Glomerular visceral epithelial cell (primary cell): ENCODE measurements around the gene HNF4A.

Experiments used
- DNase-seq: peaks from one replicate; pipeline ENCODE4 v3.0.0-alpha.2; 2016; ENCODE audit errors: extremely low spot score

Gene HNF4A

DNA sequence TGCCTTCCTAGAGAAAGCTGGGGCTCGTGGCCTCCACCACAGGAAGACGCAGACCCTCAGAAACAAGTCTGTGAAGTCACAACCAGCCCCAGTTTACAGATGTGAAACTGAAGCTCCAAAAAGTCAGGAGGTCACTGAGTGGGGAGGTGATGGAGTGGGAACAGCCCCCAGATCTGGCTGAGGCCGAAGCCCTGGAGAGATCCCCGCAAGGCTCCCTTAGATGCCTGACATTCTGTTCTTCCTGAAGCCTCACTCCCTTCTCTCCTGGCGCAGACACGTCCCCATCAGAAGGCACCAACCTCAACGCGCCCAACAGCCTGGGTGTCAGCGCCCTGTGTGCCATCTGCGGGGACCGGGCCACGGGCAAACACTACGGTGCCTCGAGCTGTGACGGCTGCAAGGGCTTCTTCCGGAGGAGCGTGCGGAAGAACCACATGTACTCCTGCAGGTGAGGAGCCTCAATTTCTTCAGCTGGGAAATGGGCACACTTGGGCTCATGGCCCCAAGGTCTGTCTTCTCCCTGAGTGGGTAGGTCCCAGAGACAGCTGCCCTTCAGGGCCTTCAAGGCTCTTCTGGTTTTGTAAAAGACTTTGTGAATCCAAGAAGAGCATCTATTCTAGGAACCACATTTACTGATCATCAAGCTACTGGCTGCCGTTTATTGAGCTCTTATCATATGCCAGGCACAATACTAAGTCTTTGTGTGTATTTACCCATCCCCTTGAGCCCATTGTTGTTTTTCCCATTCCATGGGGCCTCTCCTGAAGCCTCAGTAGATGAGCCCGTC, 50.5 kb downstream of the HNF4A start:
- DNase-seq, result no peak

DNA sequence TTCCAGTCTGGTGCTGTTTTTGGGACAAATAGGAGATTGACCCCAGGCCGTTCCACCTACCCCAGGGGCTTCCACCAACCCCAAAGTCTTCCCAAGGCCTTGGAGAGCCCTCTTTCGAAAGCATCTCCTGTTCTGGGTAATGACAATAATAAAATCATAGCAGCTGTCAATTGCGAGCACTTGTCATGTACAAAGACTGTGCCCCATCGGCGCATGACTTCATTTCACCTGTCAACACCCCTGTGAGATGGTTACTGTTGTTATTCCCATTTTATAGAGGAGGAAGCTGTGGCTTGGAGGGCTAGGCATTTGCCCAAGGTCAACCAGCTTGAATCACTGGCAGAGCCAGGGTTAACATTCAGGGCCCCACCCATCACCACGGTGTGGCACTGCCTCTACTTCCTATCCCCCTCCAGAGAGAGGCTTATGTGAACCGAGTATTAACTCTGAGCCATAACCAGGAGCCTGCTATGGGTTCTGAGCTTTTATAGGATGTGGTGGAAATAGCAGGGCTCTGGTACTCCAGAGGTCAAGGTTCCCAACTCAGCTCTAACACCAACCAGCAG, 51.2 kb downstream of the HNF4A start:
- no peak for DNase-seq

DNA sequence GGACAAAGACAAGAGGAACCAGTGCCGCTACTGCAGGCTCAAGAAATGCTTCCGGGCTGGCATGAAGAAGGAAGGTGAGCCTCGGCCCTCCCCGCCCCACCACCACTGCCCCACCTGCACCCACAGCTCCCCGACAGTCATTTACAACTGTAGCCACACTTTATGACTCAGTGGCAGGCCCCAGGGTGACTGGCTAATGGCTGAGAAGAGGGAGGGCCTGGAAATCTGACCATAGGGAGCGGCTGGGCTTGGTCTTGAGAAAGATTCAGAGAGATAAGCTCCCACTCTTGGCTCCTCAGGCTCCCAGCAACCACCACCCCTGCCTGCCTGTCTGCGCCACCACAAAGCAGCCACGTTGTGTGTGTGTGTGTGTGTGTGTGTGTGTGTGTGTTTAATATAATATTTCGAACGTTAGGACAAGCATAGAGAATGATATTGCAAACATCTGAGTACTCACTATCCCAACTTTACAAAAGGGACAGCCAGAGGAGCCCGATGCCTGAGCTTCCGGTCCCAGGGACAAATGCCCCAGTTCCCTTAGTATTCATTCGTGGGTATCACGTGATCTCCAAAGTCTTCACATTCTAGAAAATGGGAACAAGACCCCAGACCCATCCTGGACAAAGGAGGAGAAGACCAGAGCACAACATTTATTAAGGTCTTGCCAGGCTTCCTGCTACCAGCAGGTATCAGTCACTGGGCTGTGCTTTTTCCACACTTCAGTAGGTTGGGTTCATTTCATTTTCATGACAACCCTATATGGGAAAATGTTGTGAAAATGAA, 52.1 kb downstream of the HNF4A start:
- peak; percentile 51 for DNase-seq

DNA sequence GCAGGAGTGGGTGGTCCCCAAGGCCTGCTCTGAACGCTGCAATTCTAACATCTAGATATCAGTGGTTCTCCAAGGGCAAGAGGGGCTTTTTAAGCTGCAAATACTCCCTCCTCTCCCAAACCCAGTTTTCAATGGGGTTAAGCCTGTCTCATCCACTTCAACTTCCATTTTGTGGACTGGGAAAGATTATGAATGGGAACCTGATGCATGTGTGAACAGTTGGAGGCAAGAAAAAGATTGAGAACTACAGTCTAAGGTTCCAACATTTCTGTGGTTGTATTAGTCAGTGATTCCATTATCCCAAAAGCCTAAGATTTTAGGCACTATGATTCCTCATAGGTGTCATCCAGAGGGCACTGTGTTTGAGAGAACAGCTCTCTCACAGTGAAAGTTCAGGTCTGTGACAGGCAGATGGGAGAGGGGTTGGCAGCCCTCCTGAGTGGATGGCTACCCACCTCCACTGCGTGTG, 53.7 kb downstream of the HNF4A start:
- no peak for DNase-seq

DNA sequence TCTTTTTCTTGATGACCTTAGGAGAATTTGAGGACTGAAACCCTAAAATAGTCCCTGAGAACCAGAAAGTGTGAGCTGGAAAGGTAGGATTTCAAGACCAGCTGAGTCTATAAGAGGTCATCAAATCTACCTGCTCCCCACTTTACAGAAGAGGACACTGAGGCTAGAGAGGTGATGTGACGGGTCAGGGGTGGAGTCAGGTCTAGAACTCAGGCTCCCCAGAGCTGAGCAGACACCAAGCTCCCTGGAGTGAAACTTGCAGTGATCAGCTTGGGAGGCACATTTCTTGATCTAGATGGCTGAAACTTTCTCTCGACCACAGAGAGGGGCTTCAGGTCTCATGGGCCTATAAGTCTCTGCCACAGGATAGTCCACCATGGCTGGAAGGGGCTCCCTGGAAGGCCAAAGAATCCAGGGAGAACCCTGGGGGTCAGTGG, 55.1 kb downstream of the HNF4A start:
- no peak for DNase-seq

DNA sequence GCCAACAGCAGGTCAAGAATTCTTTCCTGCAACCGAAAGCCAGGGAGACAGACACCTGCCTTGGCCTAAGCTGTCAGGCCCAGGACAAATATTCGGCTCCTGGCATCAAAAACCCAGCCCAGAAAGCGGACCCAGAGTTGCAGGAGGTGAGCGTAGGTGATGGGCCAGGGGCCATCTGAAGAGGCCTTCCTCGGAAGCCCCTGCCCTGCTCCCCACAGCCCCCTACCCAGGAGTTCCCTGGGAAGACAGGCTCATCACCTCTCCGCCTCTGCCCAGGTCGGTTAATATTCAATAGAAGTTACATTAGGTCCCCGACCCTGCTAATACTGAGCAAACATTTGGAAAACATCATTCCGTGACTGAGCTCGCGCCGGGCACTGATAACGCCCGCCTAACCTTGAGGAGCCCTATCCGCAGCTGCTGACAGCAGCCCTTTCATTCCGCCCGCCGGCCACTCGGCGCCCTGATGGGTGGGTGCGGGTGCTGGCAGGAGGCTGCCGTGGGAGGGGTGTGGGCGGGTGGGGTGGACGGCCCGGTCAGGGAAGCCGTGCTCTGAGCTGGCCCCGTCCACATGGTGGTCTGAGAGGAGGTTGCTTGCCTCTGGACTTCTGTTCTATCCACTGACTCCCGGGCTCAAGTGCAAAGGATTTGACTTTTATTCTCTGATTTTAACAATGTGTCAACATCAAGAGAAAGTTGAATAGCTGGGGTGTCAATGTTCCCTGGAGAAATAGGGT, 55.7 kb downstream of the HNF4A start:
- no peak for DNase-seq

DNA sequence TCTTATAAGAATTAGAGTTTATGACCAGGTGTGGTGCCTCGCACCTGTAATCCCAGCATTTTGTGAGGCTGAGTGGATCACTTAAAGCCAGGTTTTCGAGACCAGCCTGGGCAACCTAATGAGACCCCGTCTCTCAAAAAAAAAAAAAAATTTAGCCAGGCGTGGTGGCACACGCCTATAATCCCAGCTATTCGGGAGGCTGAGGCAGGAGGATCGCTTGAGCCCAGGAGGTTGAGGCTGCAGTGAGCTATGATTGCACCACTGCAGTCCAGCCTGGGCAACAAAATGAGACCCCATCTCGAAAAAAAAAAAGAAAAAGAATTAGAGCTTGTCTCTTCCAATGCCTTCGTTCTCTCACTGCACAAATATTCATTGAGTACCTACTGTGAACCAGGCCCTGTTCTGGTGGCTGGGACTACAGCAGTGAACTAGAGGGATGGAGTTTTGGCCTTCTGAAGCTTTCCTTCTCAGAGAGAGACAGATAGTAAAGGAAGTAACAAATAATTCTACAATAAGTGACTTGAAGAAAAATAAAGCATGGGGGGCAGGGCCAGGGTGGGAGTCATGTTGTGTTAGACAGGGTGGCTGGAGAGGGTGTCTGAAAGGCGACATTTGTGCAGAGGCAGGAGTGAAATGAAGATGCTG, 56.4 kb downstream of the HNF4A start:
- DNase-seq, result no peak

DNA sequence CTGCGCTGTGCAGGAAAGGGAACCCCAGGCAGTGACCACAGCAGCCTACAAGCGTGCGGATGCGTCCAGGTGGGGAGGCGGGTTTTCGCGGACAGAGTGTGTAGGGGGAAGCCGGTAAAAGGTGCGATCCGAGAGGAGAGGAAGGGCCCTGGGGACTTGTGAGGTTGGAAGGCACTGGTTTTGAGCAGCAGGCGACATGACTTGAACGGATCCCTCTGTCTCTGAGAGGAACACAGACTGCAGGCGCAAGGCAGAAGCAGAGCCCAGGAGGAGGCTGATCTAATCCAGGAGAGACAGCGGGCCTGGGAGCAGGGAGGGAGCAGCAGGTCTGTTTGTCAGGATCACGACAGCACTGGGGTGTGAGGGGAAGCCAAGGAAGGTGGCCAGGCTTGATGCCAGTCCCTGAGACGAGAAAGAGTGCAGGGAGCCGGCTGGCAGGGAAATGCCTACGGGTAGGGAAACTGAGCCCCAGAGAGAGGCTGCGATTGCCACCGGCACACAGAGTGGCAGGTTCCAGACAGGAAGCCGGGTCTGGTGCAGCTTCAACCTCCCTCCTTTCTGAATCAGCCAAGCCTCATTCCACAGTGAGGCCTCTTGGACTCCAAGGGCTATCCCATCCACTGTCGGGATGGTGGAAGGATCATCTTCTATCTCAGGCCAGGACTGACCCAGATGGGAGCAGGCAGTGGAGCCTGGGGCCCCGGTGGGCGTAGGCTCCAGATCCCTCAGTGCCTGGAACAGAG, 57.1 kb downstream of the HNF4A start:
- DNase-seq, result no peak

DNA sequence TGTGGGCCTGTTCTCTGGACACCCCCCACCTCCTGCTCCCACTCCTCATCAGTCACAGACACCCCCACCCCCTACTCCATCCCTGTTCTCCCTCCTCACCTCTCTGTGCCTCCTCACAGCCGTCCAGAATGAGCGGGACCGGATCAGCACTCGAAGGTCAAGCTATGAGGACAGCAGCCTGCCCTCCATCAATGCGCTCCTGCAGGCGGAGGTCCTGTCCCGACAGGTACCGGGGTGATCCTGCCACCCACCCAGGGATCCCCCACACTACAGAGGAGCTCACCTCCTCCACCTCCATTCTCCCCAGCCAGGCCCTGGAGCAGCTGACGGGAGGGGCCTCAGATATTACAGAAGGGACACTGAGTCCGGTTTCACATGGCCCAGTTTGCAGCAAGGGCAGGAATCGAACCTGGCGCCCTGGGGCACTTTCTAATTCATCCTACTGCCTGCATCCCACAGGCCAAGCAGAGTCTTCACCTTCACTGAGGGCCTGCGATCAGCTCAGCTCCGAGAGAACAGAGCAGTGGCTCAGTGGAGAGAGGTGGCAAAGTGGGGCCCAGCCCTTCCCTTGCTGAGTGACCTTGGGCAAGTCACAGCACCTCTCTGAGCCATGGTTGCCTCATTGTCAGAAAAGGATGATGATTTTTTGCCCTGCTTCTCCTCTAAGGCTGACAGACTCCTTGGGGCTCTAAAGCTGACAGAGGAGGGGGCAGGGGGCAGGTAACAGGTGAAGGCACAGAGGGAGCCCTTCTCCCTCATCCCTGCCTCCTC, 58.3 kb downstream of the HNF4A start:
- DNase-seq, result no peak

DNA sequence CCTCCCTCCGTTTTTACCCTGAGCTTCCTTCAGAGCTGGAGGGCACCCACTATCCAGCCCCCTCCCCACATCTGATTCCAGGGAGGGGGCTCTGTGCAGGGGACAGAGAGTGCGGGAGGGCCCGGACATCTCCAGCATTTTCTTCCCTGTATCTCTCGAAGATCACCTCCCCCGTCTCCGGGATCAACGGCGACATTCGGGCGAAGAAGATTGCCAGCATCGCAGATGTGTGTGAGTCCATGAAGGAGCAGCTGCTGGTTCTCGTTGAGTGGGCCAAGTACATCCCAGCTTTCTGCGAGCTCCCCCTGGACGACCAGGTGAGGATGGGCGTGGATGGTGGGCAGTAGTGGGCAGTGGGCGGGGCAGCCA, 58.8 kb downstream of the HNF4A start:
- no peak for DNase-seq

DNA sequence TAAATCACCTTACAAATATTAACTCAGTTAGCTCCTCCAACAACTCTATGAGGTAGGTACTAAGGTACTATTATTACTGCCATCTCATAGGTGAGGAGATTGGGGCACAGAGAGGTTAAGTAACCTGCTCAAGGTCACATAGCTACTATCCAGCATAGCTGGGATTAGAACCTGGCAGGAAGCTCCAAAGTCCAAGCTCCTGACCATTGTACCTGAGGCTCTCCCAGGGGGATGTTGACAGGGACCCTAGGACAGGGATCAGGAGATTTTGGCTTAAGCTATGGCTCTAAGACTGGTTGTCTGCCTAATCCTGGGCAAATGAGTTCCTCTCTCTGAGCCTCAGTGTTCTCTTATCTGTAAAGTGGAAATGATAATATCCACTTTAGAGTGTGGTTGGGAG, 59.3 kb downstream of the HNF4A start:
- DNase-seq, result no peak

DNA sequence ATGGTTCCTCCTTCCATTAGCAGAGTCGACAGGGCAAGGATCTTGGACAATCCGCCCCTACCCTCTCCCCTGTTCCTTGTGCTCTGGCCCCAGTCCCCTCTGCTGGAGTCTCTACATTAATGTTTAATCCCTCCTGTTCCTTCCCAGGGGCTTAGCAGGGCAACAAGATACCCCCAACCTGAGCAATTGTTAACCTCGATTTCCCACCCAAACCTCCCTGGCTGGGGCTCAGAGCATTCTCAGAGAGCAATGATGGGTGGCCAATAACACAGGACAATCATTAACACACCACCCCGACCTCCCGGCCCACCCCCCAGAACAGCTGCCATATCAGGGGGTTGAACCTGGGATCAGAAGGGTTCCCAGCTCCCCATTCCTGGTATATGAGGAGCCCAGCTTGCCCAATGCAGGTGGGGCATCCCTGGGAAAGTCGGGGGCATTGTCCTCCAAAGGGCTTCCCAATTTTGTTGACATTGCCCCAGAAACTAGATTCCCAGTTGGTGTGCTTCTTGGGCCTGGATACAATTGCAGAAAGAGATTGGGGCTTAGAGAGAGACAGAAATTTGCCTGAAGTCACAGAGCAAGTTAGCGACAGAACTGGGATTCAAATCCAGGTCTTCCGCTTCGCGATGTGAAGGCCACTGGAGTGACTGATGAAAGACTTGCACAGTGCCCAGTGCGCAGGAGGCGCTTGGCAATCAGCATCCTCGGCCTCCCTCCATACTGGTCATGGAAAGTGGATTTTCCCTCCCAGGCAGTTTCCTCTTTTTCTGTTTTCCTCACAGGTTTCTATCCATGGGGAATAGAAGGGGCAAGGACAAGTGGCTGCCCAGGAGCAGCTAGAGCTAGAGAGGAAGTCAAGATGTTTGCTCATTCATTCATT, 60.6 kb downstream of the HNF4A start:
- DNase-seq, result no peak

DNA sequence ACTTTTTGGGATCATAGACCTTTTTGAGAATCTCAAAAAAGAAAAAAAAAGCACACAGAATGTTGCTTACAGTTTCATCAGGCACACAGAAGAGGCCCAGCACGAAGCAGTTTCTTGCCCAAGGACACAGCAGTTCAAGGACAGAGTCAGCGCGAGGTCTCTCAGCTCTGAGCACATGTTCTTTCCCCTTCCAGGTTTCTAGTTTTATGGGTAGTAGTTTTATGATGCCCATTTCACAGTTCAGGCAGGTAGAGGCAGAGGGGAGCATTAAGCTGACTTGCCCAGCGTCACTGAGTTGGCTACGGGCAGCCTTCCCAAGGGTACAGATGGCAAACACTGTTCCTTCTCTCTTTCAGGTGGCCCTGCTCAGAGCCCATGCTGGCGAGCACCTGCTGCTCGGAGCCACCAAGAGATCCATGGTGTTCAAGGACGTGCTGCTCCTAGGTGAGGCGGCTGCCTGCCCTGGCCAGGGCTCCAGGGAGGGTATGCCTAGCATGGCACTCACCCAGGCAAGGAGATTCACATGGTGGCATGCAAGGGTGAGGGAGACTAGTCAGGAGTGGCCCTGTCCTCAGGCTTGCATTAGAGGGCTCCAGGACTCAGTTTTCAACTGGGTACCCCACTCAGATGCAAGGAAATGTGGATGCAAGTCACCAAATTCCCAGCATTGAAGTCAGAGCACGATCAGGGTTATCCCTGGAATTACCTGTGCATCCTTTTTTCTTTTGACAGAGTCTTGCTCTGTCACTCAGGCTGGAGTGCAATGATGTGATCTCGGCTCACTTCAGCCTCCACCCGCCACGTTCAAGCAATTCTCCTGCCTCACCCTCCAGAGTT, 62.8 kb downstream of the HNF4A start:
- DNase-seq, result no peak

DNA sequence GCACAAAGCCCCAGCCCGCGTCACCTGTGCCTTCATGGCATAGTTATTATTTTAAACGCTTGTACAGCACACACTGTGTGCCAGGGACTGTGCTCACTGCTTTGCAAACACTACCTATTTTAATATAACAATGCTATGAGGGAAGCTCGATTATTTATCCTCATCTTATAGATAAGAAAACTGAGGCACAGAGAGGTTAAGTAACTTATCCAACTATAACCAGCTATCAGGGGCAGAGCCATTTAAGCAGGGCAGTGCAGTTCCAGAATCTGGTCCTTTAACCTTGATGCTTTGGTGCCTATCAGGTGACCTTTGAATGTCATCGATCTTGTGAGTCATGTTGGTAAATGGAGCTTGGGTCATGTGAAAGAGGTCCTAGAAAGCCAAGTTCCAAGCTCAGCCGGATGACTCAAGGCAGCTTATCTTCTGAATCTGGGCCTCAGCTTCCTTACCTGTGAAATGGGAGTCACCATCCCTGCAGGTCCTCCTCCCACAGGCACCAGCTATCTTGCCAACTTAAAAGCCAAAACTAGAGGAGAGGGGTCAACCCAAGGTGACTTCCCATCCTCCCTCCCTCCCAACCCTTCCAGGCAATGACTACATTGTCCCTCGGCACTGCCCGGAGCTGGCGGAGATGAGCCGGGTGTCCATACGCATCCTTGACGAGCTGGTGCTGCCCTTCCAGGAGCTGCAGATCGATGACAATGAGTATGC, 63.8 kb downstream of the HNF4A start:
- no peak for DNase-seq

DNA sequence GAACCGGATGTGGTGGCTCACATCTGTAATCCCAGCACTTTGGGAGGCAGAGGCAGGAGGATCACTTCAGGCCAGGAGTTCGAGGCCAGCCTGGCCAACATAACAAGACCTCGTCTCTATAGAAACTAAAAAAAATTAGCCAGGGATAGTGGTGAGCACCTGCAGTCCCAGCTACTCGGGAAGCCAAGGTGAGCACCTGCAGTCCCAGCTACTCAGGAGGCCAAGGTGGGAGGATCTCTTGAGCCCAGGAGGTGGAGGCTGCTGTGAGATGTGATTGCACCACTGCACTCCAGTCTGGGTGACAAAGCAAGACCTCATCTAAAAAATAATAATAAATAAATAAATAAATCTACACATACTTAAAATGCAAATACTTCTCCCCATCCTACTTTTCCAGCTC, 65.0 kb downstream of the HNF4A start:
- no peak for DNase-seq

DNA sequence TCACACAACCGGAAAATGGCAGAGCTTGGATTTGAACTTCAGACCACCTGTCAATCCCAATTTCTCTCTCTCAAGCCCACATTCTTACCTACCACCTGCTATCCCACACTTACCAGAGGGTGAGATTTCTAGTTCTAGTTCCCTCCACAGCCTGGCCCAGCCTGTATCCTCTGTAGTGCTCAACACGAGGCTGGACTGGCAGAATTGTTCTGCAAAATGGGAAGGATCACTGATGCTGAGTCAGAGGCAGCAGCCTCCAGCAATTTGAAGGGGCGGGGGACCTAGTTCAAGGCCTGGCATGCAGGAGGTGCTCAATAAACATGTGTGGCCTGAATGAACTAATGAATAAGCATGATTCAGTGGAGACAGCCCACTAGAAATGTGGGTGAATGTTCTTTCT, 66.6 kb downstream of the HNF4A start:
- DNase-seq, result peak; percentile 11

DNA sequence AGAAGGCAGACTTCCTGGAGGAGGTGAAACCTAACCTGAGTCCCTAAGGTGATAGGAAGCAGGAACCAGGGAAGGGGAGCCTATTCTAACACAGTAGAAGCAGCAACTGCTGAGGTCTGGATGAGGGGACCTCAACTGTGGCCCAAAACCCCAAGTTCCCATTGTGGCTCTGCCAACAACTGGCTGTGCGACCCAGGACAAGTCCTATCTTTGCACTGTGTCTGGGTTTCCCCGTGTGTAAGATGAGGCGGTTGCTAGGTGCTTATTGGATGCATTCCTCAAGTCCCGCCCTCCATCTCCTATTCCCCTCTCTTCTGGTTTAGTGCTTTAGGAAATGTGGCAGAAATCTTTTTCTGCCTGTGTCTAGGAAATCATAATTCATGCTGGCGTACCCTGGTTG, 68.0 kb downstream of the HNF4A start:
- DNase-seq, result no peak
